IMR-90 (cell line): ENCODE data around the gene BEAN1. TPM values are rescaled to one million over a fixed set of nuclear protein-coding genes. Genes with fewer than 3 reads are reported as not detected.

Source experiments
- ATAC-seq: fragments of 200-7000 bp; cut with Tn5 transposase; 2 replicates; pipeline ENCODE4 v1.9.1; 2020; ENCODE audit warnings: low read depth, mild to moderate bottlenecking, moderate library complexity
- BruUV-seq: library from RNA; stranded (reverse); fragments of 400-500 nt; replicated peaks from 2 replicates; lab custom pipeline; 2021; lab: Mats Ljungman, UMichigan
- CTCF ChIA-PET: fragments of 300-600 bp; formaldehyde crosslinking; extraction: SDS; loops from one replicate; lab custom pipeline; 2021; ENCODE audit warnings: antibody characterized with exemption; lab: Yijun Ruan, JAX
- POLR2A ChIA-PET: fragments of 300-600 bp; sonication (Branson Sonifier 250); formaldehyde crosslinking; loops from one replicate; lab custom pipeline; 2022; ENCODE audit warnings: antibody characterized with exemption; ENCODE audit not compliant: unreplicated experiment; lab: Charles Lee
- DNase-seq: peaks from one replicate; pipeline ENCODE4 v3.0.0; 2013
- H2AFZ ChIP-seq: replicated peaks from 2 replicates; pipeline ENCODE3; 2013; ENCODE audit warnings: low read length, mild to moderate bottlenecking; ENCODE audit not compliant: poor library complexity
- H2AK5ac ChIP-seq: 2 replicates; pipeline ENCODE4 v1.6.1; 2013; ENCODE audit warnings: low read depth, low read length, inconsistent platforms
- H2AK9ac ChIP-seq: replicated peaks from 2 replicates; pipeline ENCODE3; 2013; ENCODE audit warnings: mild to moderate bottlenecking, low read depth, low read length, moderate library complexity; ENCODE audit not compliant: poor library complexity
- H2BK120ac ChIP-seq: 2 replicates; pipeline ENCODE4 v1.6.1; 2013; ENCODE audit warnings: low read depth, low read length, inconsistent platforms
- H2BK15ac ChIP-seq: 3 replicates; pipeline ENCODE4 v1.6.1; 2013; ENCODE audit warnings: low read depth, low read length, inconsistent platforms
- H2BK20ac ChIP-seq: 2 replicates; pipeline ENCODE4 v1.6.1; 2013; ENCODE audit warnings: low read depth, mild to moderate bottlenecking, inconsistent platforms, low read length, moderate library complexity
- H2BK5ac ChIP-seq: 2 replicates; pipeline ENCODE4 v1.6.1; 2013; ENCODE audit warnings: mild to moderate bottlenecking, low read depth, low read length, inconsistent platforms; ENCODE audit not compliant: poor library complexity, severe bottlenecking
- H3K14ac ChIP-seq: replicated peaks from 2 replicates; pipeline ENCODE4 v1.6.1; 2013; ENCODE audit warnings: low read depth, low read length, inconsistent platforms
- H3K18ac ChIP-seq: 2 replicates; pipeline ENCODE4 v1.6.1; 2013; ENCODE audit warnings: low read depth, low read length, control low read depth
- H3K23ac ChIP-seq: 2 replicates; pipeline ENCODE4 v1.6.1; 2013; ENCODE audit warnings: low read depth, low read length, inconsistent platforms
- H3K27ac ChIP-seq: 2 replicates; pipeline ENCODE4 v1.5.1; 2013; ENCODE audit warnings: mild to moderate bottlenecking, control low read depth, low read length; ENCODE audit not compliant: insufficient read depth
- H3K27me3 ChIP-seq: 2 replicates; pipeline ENCODE4 v1.6.1; 2013; ENCODE audit warnings: low read length; ENCODE audit not compliant: control insufficient read depth, insufficient read depth
- H3K36me3 ChIP-seq: 2 replicates; pipeline ENCODE4 v1.6.1; 2013; ENCODE audit warnings: low read length, mixed read lengths; ENCODE audit not compliant: control insufficient read depth, insufficient read depth
- H3K4ac ChIP-seq: 2 replicates; pipeline ENCODE4 v1.6.1; 2013; ENCODE audit warnings: low read depth, low read length, inconsistent platforms
- H3K4me1 ChIP-seq: 2 replicates; pipeline ENCODE4 v1.6.1; 2013; ENCODE audit warnings: low read length, mixed read lengths; ENCODE audit not compliant: control insufficient read depth, insufficient read depth
- H3K4me2 ChIP-seq: 2 replicates; pipeline ENCODE4 v1.6.1; 2013; ENCODE audit warnings: low read depth, mild to moderate bottlenecking, control low read depth, low read length, moderate library complexity
- H3K4me3 ChIP-seq: 2 replicates; pipeline ENCODE4 v1.5.1; 2013; ENCODE audit warnings: low read depth, mild to moderate bottlenecking, control low read depth, low read length, moderate library complexity; ENCODE audit not compliant: insufficient read depth
- H3K56ac ChIP-seq: 2 replicates; pipeline ENCODE4 v1.6.1; 2013; ENCODE audit warnings: low read length, inconsistent platforms; ENCODE audit not compliant: insufficient read depth; ENCODE audit errors: extremely low read depth
- H3K79me1 ChIP-seq, 2 experiments: 2 replicates each; pipeline ENCODE4 v1.6.1; 2013; ENCODE audit warnings: low read length in 2 of 2, inconsistent platforms in 1 of 2, low read depth in 1 of 2
- H3K9ac ChIP-seq: 2 replicates; pipeline ENCODE4 v1.6.1; 2013; ENCODE audit warnings: low read depth, low read length, control low read depth
- H3K9me1 ChIP-seq: 2 replicates; pipeline ENCODE4 v1.6.1; 2013; ENCODE audit warnings: low read length, inconsistent platforms; ENCODE audit not compliant: insufficient read depth
- H3K9me3 ChIP-seq: 2 replicates; pipeline ENCODE4 v1.6.1; 2013; ENCODE audit warnings: low read length; ENCODE audit not compliant: control insufficient read depth, insufficient read depth
- H4K20me1 ChIP-seq: 2 replicates; pipeline ENCODE4 v1.6.1; 2013; ENCODE audit warnings: low read length, inconsistent platforms; ENCODE audit not compliant: insufficient read depth
- H4K5ac ChIP-seq: 2 replicates; pipeline ENCODE4 v1.6.1; 2013; ENCODE audit warnings: mild to moderate bottlenecking, low read depth, low read length, control low read depth
- H4K8ac ChIP-seq, 2 experiments: 2 replicates each; pipeline ENCODE4 v1.6.1; 2013; ENCODE audit warnings: low read depth in 2 of 2, low read length in 2 of 2, control low read depth in 1 of 2, inconsistent platforms in 1 of 2
- H4K91ac ChIP-seq: 2 replicates; pipeline ENCODE4 v1.6.1; 2013; ENCODE audit warnings: low read depth, low read length, inconsistent platforms; ENCODE audit not compliant: insufficient read depth
- BHLHE40 ChIP-seq: fragments of 150-350 bp; IDR thresholded peaks from 2 replicates; pipeline ENCODE4 v1.6.1; 2016; ENCODE audit warnings: mild to moderate bottlenecking, low read depth, low read length
- CHD1 ChIP-seq: IDR thresholded peaks from 2 replicates; pipeline ENCODE4 v1.6.1; 2012; ENCODE audit warnings: low read depth, low read length, improper control_type of control experiment
- FOS ChIP-seq: fragments of 150-350 bp; IDR thresholded peaks from 2 replicates; pipeline ENCODE4 v1.6.1; 2016; ENCODE audit warnings: low read depth, low read length
- MAZ ChIP-seq: IDR thresholded peaks from 2 replicates; pipeline ENCODE4 v1.6.1; 2012; ENCODE audit warnings: low read depth, mild to moderate bottlenecking, low read length, improper control_type of control experiment, moderate library complexity, borderline replicate concordance
- MXI1 ChIP-seq: IDR thresholded peaks from 2 replicates; pipeline ENCODE4 v1.6.1; 2012; ENCODE audit warnings: low read depth, mild to moderate bottlenecking, low read length, moderate library complexity, borderline replicate concordance
- NFE2L2 ChIP-seq: fragments of 150-350 bp; IDR thresholded peaks from 2 replicates; pipeline ENCODE4 v1.6.1; 2016; ENCODE audit warnings: low read depth, mild to moderate bottlenecking, low read length
- POLR2A ChIP-seq: IDR thresholded peaks from 2 replicates; pipeline ENCODE4 v1.6.1; 2012; ENCODE audit warnings: mild to moderate bottlenecking, low read depth, low read length
- RAD21 ChIP-seq: IDR thresholded peaks from 2 replicates; pipeline ENCODE4 v1.6.1; 2012; ENCODE audit warnings: low read length, improper control_type of control experiment
- RCOR1 ChIP-seq: IDR thresholded peaks from 2 replicates; pipeline ENCODE4 v1.6.1; 2012; ENCODE audit warnings: mild to moderate bottlenecking, low read length, improper control_type of control experiment; ENCODE audit not compliant: insufficient replicate concordance
- RFX5 ChIP-seq: IDR thresholded peaks from 2 replicates; pipeline ENCODE4 v1.8.0; 2012; ENCODE audit warnings: low read depth, mild to moderate bottlenecking, low read length, moderate library complexity
- SMC3 ChIP-seq: fragments of 150-350 bp; IDR thresholded peaks from 2 replicates; pipeline ENCODE4 v1.6.1; 2016; ENCODE audit warnings: low read depth, mild to moderate bottlenecking, antibody characterized with exemption, low read length, moderate library complexity
- USF2 ChIP-seq: fragments of 150-350 bp; IDR thresholded peaks from 2 replicates; pipeline ENCODE4 v1.6.1; 2017; ENCODE audit warnings: mild to moderate bottlenecking, antibody characterized with exemption, low read length, low read depth
- WGBS, 2 experiments: methylation state at CpG; one replicate each; pipeline versions ENCODE4 v1.1.5 to v1.1.7; 2013; ENCODE audit warnings: missing lambda C conversion rate in 2 of 2; ENCODE audit not compliant: insufficient read length in 1 of 2; ENCODE audit errors: extremely low coverage in 2 of 2; 5-methylcytosine and 5-hydroxymethylcytosine counted together
- dilution Hi-C: fragments of 300-500 bp; cut with HindIII; formaldehyde crosslinking; loops from one replicate; pipeline ENCODE4 v1.14.3; 2018; ENCODE audit warnings: low sequenced_read_pairs; ENCODE audit not compliant: unreplicated experiment
- in situ Hi-C: fragments of 300-500 bp; cut with MboI; formaldehyde crosslinking; loops from 3 replicates; pipeline ENCODE4 v1.14.3; 2019; ENCODE audit warnings: low sequenced_read_pairs, inconsistent platforms, mixed read lengths
- intact Hi-C: fragments of 100-400 bp; cut with micrococcal nuclease; formaldehyde crosslinking; loops from 2 replicates; pipeline ENCODE4 v1.10.0; 2022
- polyA plus RNA-seq, 3 experiments: library from polyadenylated mRNA; depleted of rRNA; stranded (reverse); fragments of >200 nt; gene quantifications; 2 replicates each; pipeline ENCODE4 v1.2.3, GENCODE V29; 2012; ENCODE audit warnings: low replicate concordance in 1 of 3
- total RNA-seq: library from RNA; depleted of rRNA; stranded (reverse); fragments of >200 nt; gene quantifications from 2 replicates; pipeline ENCODE4 v1.2.3, GENCODE V29; 2012
- TF ChIP-seq, protein P1 (sequence below): fragments of 150-350 bp; IDR thresholded peaks from 2 replicates; pipeline ENCODE4 v1.6.1; 2016; ENCODE audit warnings: low read depth, mild to moderate bottlenecking, low read length, moderate library complexity, borderline replicate concordance
- TF ChIP-seq, protein P2 (sequence below): conservative IDR thresholded peaks from 2 replicates; pipeline ENCODE4 v1.5.1; 2012; ENCODE audit warnings: mild to moderate bottlenecking, low read depth, low read length, improper control_type of control experiment

The BEAN1 gene
- total and polyA plus RNA-seq, 2 of the 4 experiments (the other 2 are of a cell fraction): not detected

DNA sequence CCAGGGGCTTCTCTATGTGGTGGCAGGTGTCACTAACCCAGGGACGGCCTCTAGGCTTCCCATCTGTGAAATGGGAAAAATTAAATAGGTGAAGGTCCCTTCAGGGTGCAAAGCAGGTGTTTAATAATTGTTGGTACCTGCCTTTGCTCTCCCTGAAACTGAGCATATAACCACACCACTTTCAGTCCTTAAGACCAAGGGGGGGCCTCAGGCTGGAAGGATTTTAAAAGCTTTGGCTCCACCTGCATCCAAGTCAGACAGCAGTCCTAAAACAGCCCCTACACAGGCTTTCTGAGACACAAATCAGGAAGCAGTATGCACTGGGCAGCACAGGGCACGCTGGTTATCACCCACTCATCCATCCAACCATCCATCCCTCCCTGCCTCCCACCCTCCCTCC lies 67.8 kb downstream of the BEAN1 start:
- ChIA-PET CTCF (no interaction called here), POLR2A (no interaction called here)
- in situ Hi-C loops: no loop called here
- H3K18ac ChIP-seq: no peak overlapping the region
- H2BK120ac ChIP-seq: no peak overlapping the region
- TF ChIP-seq CHD1 (no peak), BHLHE40 (no peak), USF2 (no peak), RCOR1 (no peak), RAD21 (no peak), MAZ (no peak), MXI1 (no peak), POLR2A (no peak), SMC3 (no peak), RFX5 (no peak), NFE2L2 (no peak), FOS (no peak)
- TF ChIP-seq, protein P1, sequence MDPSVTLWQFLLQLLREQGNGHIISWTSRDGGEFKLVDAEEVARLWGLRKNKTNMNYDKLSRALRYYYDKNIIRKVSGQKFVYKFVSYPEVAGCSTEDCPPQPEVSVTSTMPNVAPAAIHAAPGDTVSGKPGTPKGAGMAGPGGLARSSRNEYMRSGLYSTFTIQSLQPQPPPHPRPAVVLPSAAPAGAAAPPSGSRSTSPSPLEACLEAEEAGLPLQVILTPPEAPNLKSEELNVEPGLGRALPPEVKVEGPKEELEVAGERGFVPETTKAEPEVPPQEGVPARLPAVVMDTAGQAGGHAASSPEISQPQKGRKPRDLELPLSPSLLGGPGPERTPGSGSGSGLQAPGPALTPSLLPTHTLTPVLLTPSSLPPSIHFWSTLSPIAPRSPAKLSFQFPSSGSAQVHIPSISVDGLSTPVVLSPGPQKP: no peak
- TF ChIP-seq, protein P2, sequence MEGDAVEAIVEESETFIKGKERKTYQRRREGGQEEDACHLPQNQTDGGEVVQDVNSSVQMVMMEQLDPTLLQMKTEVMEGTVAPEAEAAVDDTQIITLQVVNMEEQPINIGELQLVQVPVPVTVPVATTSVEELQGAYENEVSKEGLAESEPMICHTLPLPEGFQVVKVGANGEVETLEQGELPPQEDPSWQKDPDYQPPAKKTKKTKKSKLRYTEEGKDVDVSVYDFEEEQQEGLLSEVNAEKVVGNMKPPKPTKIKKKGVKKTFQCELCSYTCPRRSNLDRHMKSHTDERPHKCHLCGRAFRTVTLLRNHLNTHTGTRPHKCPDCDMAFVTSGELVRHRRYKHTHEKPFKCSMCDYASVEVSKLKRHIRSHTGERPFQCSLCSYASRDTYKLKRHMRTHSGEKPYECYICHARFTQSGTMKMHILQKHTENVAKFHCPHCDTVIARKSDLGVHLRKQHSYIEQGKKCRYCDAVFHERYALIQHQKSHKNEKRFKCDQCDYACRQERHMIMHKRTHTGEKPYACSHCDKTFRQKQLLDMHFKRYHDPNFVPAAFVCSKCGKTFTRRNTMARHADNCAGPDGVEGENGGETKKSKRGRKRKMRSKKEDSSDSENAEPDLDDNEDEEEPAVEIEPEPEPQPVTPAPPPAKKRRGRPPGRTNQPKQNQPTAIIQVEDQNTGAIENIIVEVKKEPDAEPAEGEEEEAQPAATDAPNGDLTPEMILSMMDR: no peak
- H3K4me2 ChIP-seq: no peak overlapping the region
- H3K9ac ChIP-seq: no peak overlapping the region
- no peak overlapping the region for H2BK20ac ChIP-seq
- no peak overlapping the region for H2AFZ ChIP-seq
- no peak overlapping the region for H4K5ac ChIP-seq
- no TSS peak for BruUV-seq
- H2BK5ac ChIP-seq: no peak overlapping the region
- H3K4ac ChIP-seq: no peak overlapping the region
- ATAC-seq: no peak
- intact Hi-C loops: no loop called here
- no peak overlapping the region for H4K91ac ChIP-seq
- H2AK9ac ChIP-seq: no peak overlapping the region
- no peaks in the 10 kb centered on the region for H4K20me1 ChIP-seq
- no peaks in the 10 kb centered on the region for H3K79me1 ChIP-seq
- no peak overlapping the region for H3K14ac ChIP-seq
- H3K56ac ChIP-seq: no peak overlapping the region
- H3K23ac ChIP-seq: no peak overlapping the region
- no peak for DNase-seq
- WGBS, 2 experiments: 80% methylated on average over 1 of the region's 2 CpGs; no CpG with 5 or more reads in 1 of the 2 experiments
- no peaks in the 10 kb centered on the region for H3K9me1 ChIP-seq
- no peaks in the 10 kb centered on the region for H3K4me1 ChIP-seq
- H2BK15ac ChIP-seq: no peak overlapping the region
- H3K27ac ChIP-seq: no peak overlapping the region
- H3K36me3 ChIP-seq: no peaks in the 10 kb centered on the region
- H2AK5ac ChIP-seq: no peak overlapping the region
- no peaks in the 10 kb centered on the region for H3K9me3 ChIP-seq
- H3K27me3 ChIP-seq: no peaks in the 10 kb centered on the region
- no peak overlapping the region for H4K8ac ChIP-seq
- dilution Hi-C loops: no loop called here
- no peak overlapping the region for H3K4me3 ChIP-seq
